H1 (cell line): ENCODE results near the gene PRSS38. TPM values are rescaled to one million over a fixed set of nuclear protein-coding genes. Genes with fewer than 3 reads are reported as not detected.

ENCODE experiments used
- CTCF ChIA-PET: fragments of 300-600 bp; sonication (Branson Sonifier 250); formaldehyde crosslinking; loops from one replicate; lab custom pipeline; 2021; ENCODE audit not compliant: partially characterized antibody; lab: Charles Lee
- POLR2A ChIA-PET: fragments of 300-600 bp; sonication (Branson Sonifier 250); formaldehyde crosslinking; loops from one replicate; lab custom pipeline; 2021; ENCODE audit warnings: inconsistent platforms; ENCODE audit not compliant: partially characterized antibody; lab: Charles Lee
- DNase-seq, 2 experiments: peaks; one replicate each; pipeline versions ENCODE4 v3.0.0 to v3.0.0-alpha.2; 2010 to 2022; ENCODE audit warnings: low spot score in 2 of 2, low read depth in 1 of 2, mixed read lengths in 1 of 2
- FAIRE-seq: peaks from 2 replicates; lab custom pipeline; 2011; peaks lifted over from hg19 to GRCh38; lab: Jason Lieb, UNC
- H2AFZ ChIP-seq: 2 replicates; pipeline ENCODE4 v1.8.1; 2012; ENCODE audit warnings: low read length, inconsistent platforms
- H2AK5ac ChIP-seq: 2 replicates; pipeline ENCODE4 v1.6.1; 2013; ENCODE audit warnings: low read depth, low read length
- H2BK120ac ChIP-seq: replicated peaks from 2 replicates; pipeline ENCODE3; 2013; ENCODE audit warnings: low read depth, low read length, inconsistent platforms
- H2BK12ac ChIP-seq: 2 replicates; pipeline ENCODE4 v1.6.1; 2013; ENCODE audit warnings: low read depth, low read length
- H2BK15ac ChIP-seq: 2 replicates; pipeline ENCODE4 v1.6.1; 2013; ENCODE audit warnings: low read length
- H2BK20ac ChIP-seq: 2 replicates; pipeline ENCODE4 v1.6.1; 2013; ENCODE audit warnings: low read length
- H2BK5ac ChIP-seq: 2 replicates; pipeline ENCODE4 v1.6.1; 2013; ENCODE audit warnings: low read depth, low read length
- H3K14ac ChIP-seq: 2 replicates; pipeline ENCODE4 v1.6.1; 2013; ENCODE audit warnings: inconsistent platforms; ENCODE audit not compliant: insufficient read length
- H3K18ac ChIP-seq: 2 replicates; pipeline ENCODE4 v1.6.1; 2013; ENCODE audit warnings: low read length; ENCODE audit errors: extremely low read depth
- H3K23ac ChIP-seq: 2 replicates; pipeline ENCODE4 v1.6.1; 2013; ENCODE audit warnings: inconsistent platforms; ENCODE audit not compliant: insufficient read length
- H3K23me2 ChIP-seq: 2 replicates; pipeline ENCODE4 v1.6.1; 2013; ENCODE audit warnings: low read depth, low read length
- H3K27ac ChIP-seq: 2 replicates; pipeline ENCODE4 v1.6.1; 2011; ENCODE audit warnings: low read depth, low read length, inconsistent platforms
- H3K27me3 ChIP-seq, 4 experiments: replicated peaks in 1 of 4; 1 replicate in 1 of 4; 2 replicates in 3 of 4; pipeline versions ENCODE4 v1.6.1 to v1.8.1; 2011 to 2013; ENCODE audit warnings: low read length in 3 of 4, mild to moderate bottlenecking in 3 of 4, inconsistent platforms in 2 of 4, mixed read lengths in 2 of 4, moderate library complexity in 1 of 4; ENCODE audit not compliant: control insufficient read depth in 3 of 4, insufficient read depth in 3 of 4; ENCODE audit errors: extremely low read depth in 1 of 4
- H3K36me3 ChIP-seq, 4 experiments: 2 replicates each; pipeline versions ENCODE4 v1.6.1 to v1.8.1; 2011 to 2013; ENCODE audit warnings: mild to moderate bottlenecking in 4 of 4, low read length in 3 of 4, moderate library complexity in 2 of 4, control low read depth in 1 of 4, inconsistent platforms in 1 of 4; ENCODE audit not compliant: insufficient read depth in 4 of 4, control insufficient read depth in 2 of 4
- H3K4ac ChIP-seq: replicated peaks from 2 replicates; pipeline ENCODE3; 2013; ENCODE audit warnings: low read length, low read depth, mixed read lengths, inconsistent platforms; ENCODE audit not compliant: insufficient read length
- H3K4me1 ChIP-seq, 4 experiments: replicated peaks in 1 of 4; 1 replicate in 1 of 4; 2 replicates in 3 of 4; pipeline versions ENCODE4 v1.6.1 to v1.8.1; 2011 to 2013; ENCODE audit warnings: low read length in 3 of 4, inconsistent platforms in 2 of 4, mixed read lengths in 1 of 4; ENCODE audit not compliant: insufficient read depth in 4 of 4, control insufficient read depth in 3 of 4
- H3K4me2 ChIP-seq, 2 experiments: 2 replicates each; pipeline versions ENCODE4 v1.6.1 to v1.8.1; 2011 to 2013; ENCODE audit warnings: low read depth in 2 of 2, low read length in 2 of 2, control low read depth in 1 of 2, inconsistent platforms in 1 of 2, mild to moderate bottlenecking in 1 of 2; ENCODE audit not compliant: insufficient read depth in 1 of 2
- H3K4me3 ChIP-seq, 4 experiments: fragments of 200-600, 300-600 bp in 1 of 4; sonication (generic), shearing (Covaris generic), sonication (Bioruptor Twin) in 1 of 4; 2 replicates each; pipeline versions ENCODE4 v1.5.1 to v1.8.1; 2011 to 2016; ENCODE audit warnings: low read length in 4 of 4, low read depth in 3 of 4, control low read depth in 2 of 4, inconsistent platforms in 2 of 4, mild to moderate bottlenecking in 2 of 4, mixed read lengths in 1 of 4, moderate library complexity in 1 of 4; ENCODE audit not compliant: insufficient read depth in 2 of 4; ENCODE audit errors: extremely low read depth in 1 of 4
- H3K56ac ChIP-seq: replicated peaks from 2 replicates; pipeline ENCODE3; 2013; ENCODE audit warnings: low read depth, mild to moderate bottlenecking, mixed read lengths, low read length, inconsistent platforms; ENCODE audit not compliant: insufficient read length
- H3K79me1 ChIP-seq: 2 replicates; pipeline ENCODE4 v1.6.1; 2013; ENCODE audit warnings: low read depth, low read length, control low read depth
- H3K79me2 ChIP-seq, 2 experiments: 2 replicates each; pipeline versions ENCODE4 v1.6.1 to v1.8.1; 2012 to 2013; ENCODE audit warnings: low read length in 2 of 2, mild to moderate bottlenecking in 2 of 2, inconsistent platforms in 1 of 2; ENCODE audit not compliant: insufficient read depth in 2 of 2, control insufficient read depth in 1 of 2
- H3K9ac ChIP-seq, 4 experiments: replicated peaks in 1 of 4; 1 replicate in 1 of 4; 2 replicates in 3 of 4; pipeline versions ENCODE4 v1.6.1 to v1.8.1; 2011 to 2013; ENCODE audit warnings: low read depth in 3 of 4, low read length in 3 of 4, control low read depth in 2 of 4, mild to moderate bottlenecking in 2 of 4, moderate library complexity in 2 of 4, inconsistent platforms in 1 of 4; ENCODE audit errors: extremely low read depth in 1 of 4
- H3K9me3 ChIP-seq, 2 experiments: 2 replicates each; pipeline versions ENCODE4 v1.6.1 to v1.8.1; 2012 to 2013; ENCODE audit warnings: mild to moderate bottlenecking in 2 of 2, moderate library complexity in 2 of 2, control low read depth in 1 of 2, inconsistent platforms in 1 of 2, low read depth in 1 of 2, low read length in 1 of 2, mixed read lengths in 1 of 2; ENCODE audit not compliant: insufficient read depth in 2 of 2
- H4K20me1 ChIP-seq, 2 experiments: replicated peaks in 1 of 2; 2 replicates each; pipeline versions ENCODE3 to v1.8.1; 2011 to 2013; ENCODE audit warnings: inconsistent platforms in 2 of 2, low read length in 2 of 2, mild to moderate bottlenecking in 1 of 2; ENCODE audit not compliant: insufficient read depth in 2 of 2, control insufficient read depth in 1 of 2
- H4K5ac ChIP-seq: 2 replicates; pipeline ENCODE4 v1.6.1; 2013; ENCODE audit warnings: low read length, low read depth, mixed read lengths, inconsistent platforms; ENCODE audit not compliant: insufficient read length
- H4K8ac ChIP-seq: 2 replicates; pipeline ENCODE4 v1.8.0; 2013; ENCODE audit warnings: mild to moderate bottlenecking, moderate library complexity, low read length, inconsistent platforms; ENCODE audit not compliant: insufficient read depth; ENCODE audit errors: extremely low read depth
- H4K91ac ChIP-seq: replicated peaks from 2 replicates; pipeline ENCODE3; 2013; ENCODE audit warnings: low read length, mixed read lengths, inconsistent platforms; ENCODE audit not compliant: insufficient read length
- EP300 ChIP-seq, 2 experiments: IDR thresholded peaks; 1 replicate in 1 of 2; 2 replicates in 1 of 2; pipeline ENCODE4 v1.6.1; 2011 to 2012; ENCODE audit warnings: low read depth in 2 of 2, low read length in 2 of 2, mild to moderate bottlenecking in 2 of 2, borderline replicate concordance in 1 of 2, inconsistent platforms in 1 of 2, moderate library complexity in 1 of 2
- GTF2F1 ChIP-seq: IDR thresholded peaks from 2 replicates; pipeline ENCODE4 v1.6.1; 2012; ENCODE audit warnings: low read depth, low read length, improper control_type of control experiment, borderline replicate concordance
- HDAC6 ChIP-seq: IDR thresholded peaks from one replicate; pipeline ENCODE4 v1.7.1; 2012; ENCODE audit warnings: low read depth, mild to moderate bottlenecking, inconsistent platforms, low read length, moderate library complexity
- NRF1 ChIP-seq: IDR thresholded peaks from 2 replicates; pipeline ENCODE4 v1.6.1; 2011; ENCODE audit warnings: mild to moderate bottlenecking, low read depth, low read length, improper control_type of control experiment
- RBBP5 ChIP-seq: IDR thresholded peaks from 2 replicates; pipeline ENCODE4 v1.7.1; 2012; ENCODE audit warnings: low read depth, mild to moderate bottlenecking, inconsistent platforms, low read length, moderate library complexity, borderline replicate concordance
- RFX5 ChIP-seq: IDR thresholded peaks from 2 replicates; pipeline ENCODE4 v1.6.1; 2011; ENCODE audit warnings: low read depth, low read length, improper control_type of control experiment, borderline replicate concordance
- RXRA ChIP-seq: IDR thresholded peaks from 2 replicates; pipeline ENCODE4 v1.6.1; 2011; ENCODE audit warnings: low read depth, mild to moderate bottlenecking, low read length, moderate library complexity; ENCODE audit not compliant: insufficient read depth
- SAP30 ChIP-seq: fragments of 300-600 bp; sonication (generic); IDR thresholded peaks from 2 replicates; pipeline ENCODE4 v1.7.1; 2012; ENCODE audit warnings: low read length, moderate library complexity, mild to moderate bottlenecking, inconsistent platforms; ENCODE audit not compliant: insufficient read depth, insufficient replicate concordance
- SIRT6 ChIP-seq: IDR thresholded peaks from one replicate; pipeline ENCODE4 v1.7.1; 2012; ENCODE audit warnings: low read length, inconsistent platforms
- SUZ12 ChIP-seq: fragments of 200-600 bp; sonication (generic); IDR thresholded peaks from 2 replicates; pipeline ENCODE4 v1.6.1; 2012; ENCODE audit warnings: mild to moderate bottlenecking, inconsistent platforms, low read length, moderate library complexity, mixed read lengths
- YY1 ChIP-seq: IDR thresholded peaks from 2 replicates; pipeline ENCODE4 v1.6.1; 2011; ENCODE audit warnings: low read depth, mild to moderate bottlenecking, low read length
- ZNF274 ChIP-seq: IDR thresholded peaks from 2 replicates; pipeline ENCODE4 v1.7.0; 2012; ENCODE audit warnings: low read length, borderline replicate concordance; ENCODE audit errors: extremely low read depth
- WGBS, 2 experiments: shearing (Covaris generic) in 1 of 2; methylation state at CpG; one replicate each; pipeline versions ENCODE4 v1.1.6 to v1.1.7; 2013 to 2015; ENCODE audit warnings: low lambda C conversion rate in 2 of 2, mixed read lengths in 2 of 2, inconsistent platforms in 1 of 2, low coverage in 1 of 2, missing lambda C conversion rate in 1 of 2; ENCODE audit not compliant: insufficient replicate concordance in 2 of 2, insufficient coverage in 1 of 2, insufficient read length in 1 of 2; ENCODE audit errors: extremely low coverage in 1 of 2, missing lambda C conversion rate in 1 of 2; 5-methylcytosine and 5-hydroxymethylcytosine counted together
- polyA plus RNA-seq, 7 experiments: library from polyadenylated mRNA; depleted of rRNA in 3 of 7; stranded (reverse) in 5 of 7; unstranded in 2 of 7; fragments of >200 nt in 5 of 7; fragments of 200-250 nt in 2 of 7; gene quantifications; 1 replicate in 5 of 7; 2 replicates in 1 of 7; 4 replicates in 1 of 7; pipeline versions ENCODE4 v1.2.1 to v1.2.3, GENCODE V29; 2011 to 2013; ENCODE audit warnings: missing spikeins in 2 of 7, mixed read lengths in 2 of 7
- total RNA-seq: library from RNA; stranded (reverse); fragmentation: NEBNext Ultra II Directional; extraction: Animal tissue kit (Norgen Biotek cat#: 25700); gene quantifications from 2 replicates; pipeline ENCODE4 v1.2.1, GENCODE V29; 2021

The PRSS38 gene
- total and polyA plus RNA-seq, 2 of the 8 experiments (the other 6 are each of a cell fraction or from before 2014, with no cell fraction given) = not detected

DNA sequence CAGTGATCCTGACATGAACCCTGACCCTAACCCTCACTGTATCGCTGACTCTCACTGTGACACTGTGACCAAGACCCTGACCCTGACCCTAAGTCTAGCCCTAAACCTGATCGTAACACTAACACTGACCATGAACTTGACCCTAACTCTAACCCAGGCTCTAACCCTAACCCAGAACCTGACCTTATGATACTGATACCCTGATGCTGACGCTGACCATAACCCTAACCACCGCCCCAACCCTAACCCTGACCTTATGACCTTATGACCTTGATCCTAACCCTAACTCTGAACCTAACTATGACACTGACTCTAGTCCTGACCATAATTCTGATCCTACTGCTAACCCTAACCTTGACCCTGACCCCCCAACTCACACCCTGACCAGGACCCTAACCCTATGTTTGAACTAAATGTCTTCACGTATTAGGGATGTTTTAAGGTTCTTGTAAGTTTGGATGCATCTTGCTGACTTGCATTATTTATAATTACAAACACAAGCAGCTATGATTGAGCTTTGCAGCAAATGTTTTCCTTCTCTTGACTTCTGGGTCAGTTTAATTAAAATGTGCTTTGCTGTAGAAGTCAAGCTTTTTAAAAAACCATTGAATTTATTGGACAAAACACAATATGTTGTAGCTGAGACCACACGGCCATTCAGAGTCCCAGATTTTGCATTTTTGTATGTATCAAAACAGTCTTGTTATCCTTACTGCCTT lies 23.9 kb upstream of the PRSS38 start:
- Histone ChIP-seq H3K18ac (no peak overlapping the region), H3K27me3 (peaks cover 4 to 25% (median 19%) of the 10 kb centered on the region in 4 experiments; a peak in 6 of 7 replicates), H2BK120ac (no peak overlapping the region), H2BK5ac (no peak overlapping the region), H3K14ac (no peak overlapping the region), H2BK15ac (no peak overlapping the region), H3K79me1 (no peaks in the 10 kb centered on the region), H2BK20ac (no peak overlapping the region), H3K56ac (no peak overlapping the region), H3K9me3 (no peaks in the 10 kb centered on the region), H3K36me3 (no peaks in the 10 kb centered on the region), H3K9ac (no peak overlapping the region), H3K4me3 (no peak overlapping the region), H4K5ac (no peak overlapping the region), H2BK12ac (peak overlapping the region; percentile 71; the same call in 1 of the 2 replicates), H4K8ac (no peak overlapping the region), H4K91ac (no peak overlapping the region), H3K4me1 (peaks cover 0 to 36% (median 25%) of the 10 kb centered on the region in 4 experiments; a peak in 6 of 7 replicates), H3K4ac (no peak overlapping the region), H3K27ac (no peak overlapping the region), H2AFZ (no peak overlapping the region), H3K79me2 (no peaks in the 10 kb centered on the region), H4K20me1 (peaks cover 0 to 3% of the 10 kb centered on the region in 2 experiments), H3K23ac (no peak overlapping the region), H3K23me2 (peaks cover 13% of the 10 kb centered on the region), H3K4me2 (no peak overlapping the region), H2AK5ac (no peak overlapping the region)
- POLR2A ChIA-PET = interaction anchor here (0.8 kb wide), 1 partner anchor 58 kb away, joined by 3 read pairs; no protein-coding TSS in a partner anchor
- FAIRE-seq = no peak
- 87% methylated on average over 6 of the region's 6 CpGs; no CpG with 5 or more reads in 1 of the 2 experiments for WGBS, 2 experiments
- no peak for DNase-seq
- CTCF ChIA-PET = interaction anchor here (0.9 to 3.6 kb wide), 4 partner anchors 29 to 164 kb away, joined by 3 to 19 read pairs (median 8); no protein-coding TSS in a partner anchor
- TF ChIP-seq RBBP5 = no peak
- no peak for TF ChIP-seq GTF2F1
- no peak for TF ChIP-seq SAP30
- TF ChIP-seq EP300 (IDR thresholded peaks at IDR 0.05; ENCODE audit: borderline replicate concordance in 1 of 2, low read depth in 2 of 2, low read length in 2 of 2) = no peak
- no peak for TF ChIP-seq NRF1
- no peak for TF ChIP-seq ZNF274
- TF ChIP-seq SIRT6 = no peak
- TF ChIP-seq HDAC6 = no peak
- no peak for TF ChIP-seq RXRA
- TF ChIP-seq RFX5 = no peak
- TF ChIP-seq SUZ12 = no peak
- no peak for TF ChIP-seq YY1
